Type B pancreatic cell (in vitro differentiated cells): ENCODE data around the gene SLC22A31. TPM values are rescaled to one million over a fixed set of nuclear protein-coding genes. Genes with fewer than 3 reads are reported as not detected.

Experiments used
- DNase-seq: peaks from one replicate; pipeline ENCODE4 v3.0.0; 2021; ENCODE audit warnings: mixed read lengths; ENCODE audit not compliant: unreplicated experiment; ENCODE audit errors: extremely low spot score
- H3K27ac Mint-ChIP-seq: 2 replicates; pipeline ENCODE4 v1.8.0; 2021; ENCODE audit warnings: mild to moderate bottlenecking, mixed read lengths
- H3K27me3 Mint-ChIP-seq: 2 replicates; pipeline ENCODE4 v1.8.0; 2021; ENCODE audit warnings: mixed read lengths
- H3K36me3 Mint-ChIP-seq: 2 replicates; pipeline ENCODE4 v1.8.0; 2021; ENCODE audit warnings: mixed read lengths
- H3K4me1 Mint-ChIP-seq: one replicate; pipeline ENCODE4 v1.8.0; 2021; ENCODE audit warnings: mixed read lengths; ENCODE audit not compliant: unreplicated experiment
- H3K4me3 Mint-ChIP-seq: 2 replicates; pipeline ENCODE4 v1.8.0; 2021; ENCODE audit warnings: mild to moderate bottlenecking, mixed read lengths
- H3K9me3 Mint-ChIP-seq: 2 replicates; pipeline ENCODE4 v1.8.0; 2021; ENCODE audit warnings: mixed read lengths
- CTCF ChIP-seq: fragments of 200-600 bp; sonication (generic); conservative IDR thresholded peaks from 2 replicates; pipeline ENCODE4 v1.5.0; 2021; ENCODE audit warnings: antibody characterized with exemption, mild to moderate bottlenecking
- total RNA-seq: library from RNA; stranded (reverse); gene quantifications from 2 replicates; pipeline ENCODE4 v1.2.1, GENCODE V29; 2021; ENCODE audit warnings: low replicate concordance

The SLC22A31 gene
- total RNA-seq, 1 donor from 2014 or later: 2.9 TPM

DNA sequence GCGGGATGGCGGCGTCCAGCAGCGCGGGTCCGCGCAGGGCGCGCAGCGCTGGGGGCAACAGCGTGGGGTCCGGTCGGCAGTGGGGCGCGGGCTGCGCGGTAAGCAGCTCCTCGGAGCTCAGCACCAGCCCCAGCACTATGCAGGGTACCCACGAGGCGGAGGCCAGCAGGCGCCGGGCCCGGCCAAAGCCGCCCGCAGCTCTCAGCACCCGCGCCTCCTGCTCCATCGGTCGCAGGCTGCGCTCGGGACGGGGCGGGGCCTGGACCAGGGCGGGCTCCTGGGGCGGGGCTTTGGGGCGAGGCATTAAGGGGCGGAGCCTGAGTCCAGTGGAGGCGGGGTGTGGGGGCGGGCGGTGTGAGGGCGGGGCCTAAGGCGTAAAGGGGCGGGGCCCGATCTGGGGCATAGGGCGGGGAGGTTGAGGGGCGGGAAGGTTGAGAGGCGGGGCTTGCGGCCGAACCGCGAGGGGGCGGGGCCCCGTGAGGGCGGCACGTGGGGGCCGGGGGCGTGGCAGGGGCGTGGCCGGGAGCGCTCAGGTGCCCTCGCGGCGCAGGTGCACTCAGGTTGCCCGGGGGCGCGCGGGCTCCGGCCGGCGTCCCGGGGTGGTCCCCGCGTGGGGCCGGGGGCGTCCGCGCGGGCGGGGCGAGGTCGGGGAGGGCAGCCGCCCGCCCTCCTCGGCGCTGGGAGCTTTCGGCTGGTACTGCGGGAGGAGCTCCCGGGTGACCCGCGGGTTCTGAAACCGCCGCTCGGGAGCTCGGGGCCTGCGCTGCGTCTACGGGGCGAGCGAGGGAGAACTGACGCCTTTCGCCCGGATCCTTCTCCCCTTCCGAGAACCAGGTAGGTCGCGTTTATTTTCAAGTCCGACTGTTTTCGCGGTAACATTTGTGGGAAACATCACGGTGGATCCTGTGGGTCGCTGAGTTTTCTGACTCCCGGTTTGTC lies 1.4 kb upstream of the SLC22A31 start:
- Mint-ChIP-seq H3K36me3 (no peaks in the 10 kb centered on the region), H3K4me3 (peak overlapping the region; percentile 83), H3K27me3 (peaks cover 49% of the 10 kb centered on the region), H3K9me3 (peaks cover 7% of the 10 kb centered on the region), H3K4me1 (no peaks in the 10 kb centered on the region), H3K27ac (no peak overlapping the region)
- no peak for TF ChIP-seq CTCF
- peak; percentile 90 for DNase-seq

GRCh38 chr16:89200850-89201411 lies 594 bp upstream of the SLC22A31 start:
- Mint-ChIP-seq H3K4me1 (no peaks in the 10 kb centered on the region), H3K27ac (no peak overlapping the region), H3K27me3 (peaks cover 46% of the 10 kb centered on the region), H3K4me3 (peak overlapping the region; percentile 69), H3K36me3 (no peaks in the 10 kb centered on the region), H3K9me3 (peaks cover 7% of the 10 kb centered on the region)
- no peak for TF ChIP-seq CTCF
- no peak for DNase-seq

GRCh38 chr16:89199241-89200123 lies 855 bp downstream of the SLC22A31 start:
- no peaks in the 10 kb centered on the region for H3K36me3 Mint-ChIP-seq
- no peak overlapping the region for H3K4me3 Mint-ChIP-seq
- no peaks in the 10 kb centered on the region for H3K4me1 Mint-ChIP-seq
- H3K27me3 Mint-ChIP-seq: peaks cover 42% of the 10 kb centered on the region
- peaks cover 7% of the 10 kb centered on the region for H3K9me3 Mint-ChIP-seq
- no peak for DNase-seq
- no peak for TF ChIP-seq CTCF
- H3K27ac Mint-ChIP-seq: no peak overlapping the region

- peaks cover 35% of the 10 kb centered on the region for H3K27me3 Mint-ChIP-seq
- DNase-seq: no peak
Observed at GRCh38 chr16:89198417-89199240, 1.7 kb downstream of the SLC22A31 start.

More at GRCh38 chr16:89198417-89199240, 1.7 kb downstream of the SLC22A31 start:
- TF ChIP-seq CTCF: no peak
- Mint-ChIP-seq H3K27ac (no peak overlapping the region), H3K4me3 (no peak overlapping the region), H3K36me3 (no peaks in the 10 kb centered on the region), H3K9me3 (peaks cover 7% of the 10 kb centered on the region), H3K4me1 (no peaks in the 10 kb centered on the region)
